ENCODE measurements around the gene DHRS12.

- TF ChIP-seq POLR2A (IDR thresholded peaks at IDR 0.05): no peak
- TF ChIP-seq CTCF (IDR thresholded peaks at IDR 0.05): no peak
These were observed 70.3 kb downstream of the DHRS12 start for GRCh38 chr13:51733374-51734298.

Data from Peyer's patch (tissue), 4 donors.